ENCODE data around the gene C1QTNF1. TPM values are rescaled to one million over a fixed set of nuclear protein-coding genes. Genes with fewer than 3 reads are reported as not detected.
A peak's percentile ranks its signal among the peaks of the same experiment; 100 is the strongest.

The C1QTNF1 gene
- total RNA-seq, 2 donors from 2014 or later, result 10.4 to 12.1 TPM

DNA sequence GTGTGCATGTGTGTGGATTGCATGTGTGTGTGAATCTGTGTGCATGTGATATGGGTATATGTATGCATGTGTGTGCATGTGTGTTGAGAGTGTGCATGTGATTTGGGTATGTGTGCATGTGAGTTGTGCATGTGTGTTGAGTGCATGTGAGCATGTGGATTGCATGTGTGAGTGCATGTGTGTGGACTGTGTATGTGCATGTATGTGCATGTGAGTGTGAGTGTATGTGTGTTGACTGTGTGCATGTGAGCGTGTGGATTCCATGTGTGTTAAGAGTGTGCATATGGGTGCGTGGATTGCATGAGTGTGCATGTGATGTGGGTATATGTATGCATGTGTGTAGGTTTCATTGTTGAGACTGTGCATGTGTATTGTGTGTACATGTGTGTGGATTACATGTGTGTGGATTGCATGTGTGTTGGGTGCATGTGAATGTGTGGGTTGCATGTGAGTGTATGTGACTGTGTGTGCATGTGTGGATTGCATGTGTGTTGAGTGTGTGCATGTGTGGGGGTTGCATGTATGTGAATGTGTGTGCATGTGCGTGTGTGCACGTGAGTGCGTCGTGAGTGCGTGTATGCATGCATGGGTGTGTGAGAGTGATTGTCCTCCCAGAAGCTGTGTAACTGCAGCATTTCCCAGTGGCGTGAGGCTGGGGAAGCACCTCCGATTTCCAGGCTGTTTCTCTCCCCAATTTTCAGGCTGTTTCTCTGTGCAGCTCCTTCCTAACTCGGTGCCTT lies 19.4 kb downstream of the C1QTNF1 start:
- TF ChIP-seq, protein P1, sequence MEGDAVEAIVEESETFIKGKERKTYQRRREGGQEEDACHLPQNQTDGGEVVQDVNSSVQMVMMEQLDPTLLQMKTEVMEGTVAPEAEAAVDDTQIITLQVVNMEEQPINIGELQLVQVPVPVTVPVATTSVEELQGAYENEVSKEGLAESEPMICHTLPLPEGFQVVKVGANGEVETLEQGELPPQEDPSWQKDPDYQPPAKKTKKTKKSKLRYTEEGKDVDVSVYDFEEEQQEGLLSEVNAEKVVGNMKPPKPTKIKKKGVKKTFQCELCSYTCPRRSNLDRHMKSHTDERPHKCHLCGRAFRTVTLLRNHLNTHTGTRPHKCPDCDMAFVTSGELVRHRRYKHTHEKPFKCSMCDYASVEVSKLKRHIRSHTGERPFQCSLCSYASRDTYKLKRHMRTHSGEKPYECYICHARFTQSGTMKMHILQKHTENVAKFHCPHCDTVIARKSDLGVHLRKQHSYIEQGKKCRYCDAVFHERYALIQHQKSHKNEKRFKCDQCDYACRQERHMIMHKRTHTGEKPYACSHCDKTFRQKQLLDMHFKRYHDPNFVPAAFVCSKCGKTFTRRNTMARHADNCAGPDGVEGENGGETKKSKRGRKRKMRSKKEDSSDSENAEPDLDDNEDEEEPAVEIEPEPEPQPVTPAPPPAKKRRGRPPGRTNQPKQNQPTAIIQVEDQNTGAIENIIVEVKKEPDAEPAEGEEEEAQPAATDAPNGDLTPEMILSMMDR (IDR thresholded peaks at IDR 0.05), result no peak
- Histone ChIP-seq H3K27ac (no peak overlapping the region), H3K4me3 (no peak overlapping the region), H3K9me3 (no peaks in the 10 kb centered on the region), H3K9ac (ENCODE audit: low read depth in 2 of 2, low read length in 2 of 2) (no peak overlapping the region), H3K4me1 (no peaks in the 10 kb centered on the region), H3K36me3 (no peaks in the 10 kb centered on the region), H3K27me3 (no peaks in the 10 kb centered on the region)
- intact Hi-C loops (cut with DNase I), result loop anchor here (2.0 kb wide), 1 partner anchor 51 kb away; no protein-coding TSS in a partner anchor
- no peak for DNase-seq

- H3K9ac ChIP-seq (ENCODE audit: low read depth in 2 of 2, low read length in 2 of 2), result no peak overlapping the region
- no peaks in the 10 kb centered on the region for H3K36me3 ChIP-seq
- intact Hi-C loops (cut with DNase I), result loop anchor here (2.0 kb wide), 1 partner anchor 51 kb away; no protein-coding TSS in a partner anchor
- no peak overlapping the region for H3K4me3 ChIP-seq
- no peaks in the 10 kb centered on the region for H3K9me3 ChIP-seq
- H3K27ac ChIP-seq, result no peak overlapping the region
- no peak for DNase-seq
- no peaks in the 10 kb centered on the region for H3K4me1 ChIP-seq
- H3K27me3 ChIP-seq, result no peaks in the 10 kb centered on the region
- TF ChIP-seq, protein P1 (IDR thresholded peaks at IDR 0.05), result no peak
These were observed 20.0 kb downstream of the C1QTNF1 start for GRCh38 chr17:79043931-79044320.

- intact Hi-C loops (cut with DNase I), result no loop called here
These were observed 20.5 kb downstream of the C1QTNF1 start for GRCh38 chr17:79044462-79044861.

GRCh38 chr17:79045001-79045729 lies 21.2 kb downstream of the C1QTNF1 start:
- Histone ChIP-seq H3K36me3 (no peaks in the 10 kb centered on the region), H3K9me3 (no peaks in the 10 kb centered on the region), H3K27me3 (no peaks in the 10 kb centered on the region), H3K27ac (no peak overlapping the region), H3K4me3 (no peak overlapping the region), H3K9ac (ENCODE audit: low read depth in 2 of 2, low read length in 2 of 2) (no peak overlapping the region), H3K4me1 (no peaks in the 10 kb centered on the region)
- TF ChIP-seq, protein P1 (IDR thresholded peaks at IDR 0.05), result no peak
- no peak for DNase-seq
- intact Hi-C loops (cut with DNase I), result no loop called here

More at GRCh38 chr17:79044462-79044861, 20.5 kb downstream of the C1QTNF1 start:
- H3K27me3 ChIP-seq, result no peaks in the 10 kb centered on the region
- H3K27ac ChIP-seq, result no peak overlapping the region
- H3K9me3 ChIP-seq, result no peaks in the 10 kb centered on the region
- no peaks in the 10 kb centered on the region for H3K36me3 ChIP-seq
- H3K4me1 ChIP-seq, result no peaks in the 10 kb centered on the region
- DNase-seq, result no peak
- H3K4me3 ChIP-seq, result no peak overlapping the region
- H3K9ac ChIP-seq (ENCODE audit: low read depth in 2 of 2, low read length in 2 of 2), result no peak overlapping the region
- TF ChIP-seq, protein P1 (IDR thresholded peaks at IDR 0.05), result no peak

DNA sequence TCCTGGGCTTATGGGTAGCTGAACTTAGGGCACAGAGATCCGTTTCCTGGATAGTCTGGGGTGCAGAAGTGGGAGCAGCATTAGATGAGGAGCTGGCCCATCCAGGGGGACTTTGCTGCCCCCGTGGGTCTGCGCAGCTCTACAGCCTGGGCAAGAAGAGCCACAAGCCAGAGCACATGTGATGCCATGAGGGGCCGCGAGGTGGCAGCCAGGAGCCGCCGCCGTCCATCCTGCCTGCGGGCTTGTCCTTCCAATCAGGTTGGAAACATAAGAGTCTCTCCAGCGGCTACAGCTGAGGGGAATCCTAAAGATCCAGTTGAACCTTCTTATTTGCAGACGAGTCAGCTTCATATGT lies 21.9 kb downstream of the C1QTNF1 start:
- H3K27me3 ChIP-seq, result no peaks in the 10 kb centered on the region
- no peaks in the 10 kb centered on the region for H3K36me3 ChIP-seq
- no peak overlapping the region for H3K9ac ChIP-seq (ENCODE audit: low read depth in 2 of 2, low read length in 2 of 2)
- no peak overlapping the region for H3K27ac ChIP-seq
- no peak overlapping the region for H3K4me3 ChIP-seq
- H3K9me3 ChIP-seq, result no peaks in the 10 kb centered on the region
- DNase-seq, result peak; percentile 78
- H3K4me1 ChIP-seq, result no peaks in the 10 kb centered on the region
- TF ChIP-seq, protein P1 (IDR thresholded peaks at IDR 0.05), result peak; percentile 91
- intact Hi-C loops (cut with DNase I), result loop anchor here (2.0 kb wide), 1 partner anchor 345 kb away; no protein-coding TSS in a partner anchor
